G401 (cell line): ENCODE measurements around the gene CTDSPL. TPM values are rescaled to one million over a fixed set of nuclear protein-coding genes. Genes with fewer than 3 reads are reported as not detected.

Experiments
- DNase-seq: peaks from one replicate; pipeline ENCODE4 v3.0.0-alpha.2; 2015; ENCODE audit warnings: low spot score
- in situ Hi-C: cut with HindIII; loops from 2 replicates; pipeline ENCODE4 v1.10.0; 2016; ENCODE audit warnings: low sequenced_read_pairs, mixed read lengths
- total RNA-seq: library from RNA; depleted of rRNA; stranded (reverse); fragments of >200 nt; shearing (Covaris generic); gene quantifications from 2 replicates; pipeline ENCODE4 v1.2.3, GENCODE V29; 2014

Gene CTDSPL
- total RNA-seq, 1 experiment from 2014 or later: 77.9 TPM

DNA sequence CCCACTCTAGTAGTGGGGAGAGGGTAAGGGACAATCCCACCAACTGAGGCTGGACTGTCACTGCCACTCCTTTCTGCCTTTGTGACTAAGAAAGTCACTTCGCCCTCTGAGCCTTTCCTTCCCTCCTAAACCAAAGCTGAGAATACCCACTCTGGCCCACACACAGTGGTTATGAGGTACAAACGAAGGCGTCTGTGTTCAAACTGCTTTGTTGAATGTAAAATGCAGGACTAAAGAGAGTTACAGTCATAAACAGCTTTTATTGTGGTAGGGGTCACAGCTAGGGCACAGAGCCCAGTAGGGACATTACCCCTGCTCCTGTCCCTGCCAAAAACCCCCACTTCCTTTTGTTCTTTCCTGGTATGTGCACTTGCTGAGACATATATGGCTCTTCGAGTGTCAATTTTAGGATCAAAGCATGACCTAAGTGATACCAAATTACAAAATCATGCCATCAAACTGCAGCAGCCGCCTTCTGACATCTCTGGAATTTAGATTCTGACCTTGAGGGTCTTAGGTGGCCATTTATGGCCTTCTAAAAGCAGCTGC, 45.1 kb downstream of the CTDSPL start:
- no peak for DNase-seq
- in situ Hi-C loops: no loop called here

DNA sequence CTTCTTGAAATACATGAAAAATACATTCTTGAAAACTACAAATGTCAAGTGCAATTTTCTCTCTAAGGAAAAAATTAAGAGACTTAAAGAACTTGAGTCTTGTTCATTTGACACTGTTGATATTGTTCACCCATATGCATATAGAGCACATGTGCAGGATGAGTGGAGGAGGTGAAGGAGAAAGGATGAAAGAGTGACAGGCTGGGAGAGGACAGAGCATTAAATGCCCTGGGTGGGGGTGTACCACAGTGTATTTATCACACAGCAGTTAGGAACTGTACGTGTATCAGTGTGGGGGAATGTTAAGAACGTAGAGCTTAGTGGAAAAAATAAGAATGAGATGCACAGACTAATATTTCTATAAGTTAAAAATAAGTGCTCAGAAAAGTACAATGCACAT, 45.7 kb downstream of the CTDSPL start:
- in situ Hi-C loops: no loop called here

DNA sequence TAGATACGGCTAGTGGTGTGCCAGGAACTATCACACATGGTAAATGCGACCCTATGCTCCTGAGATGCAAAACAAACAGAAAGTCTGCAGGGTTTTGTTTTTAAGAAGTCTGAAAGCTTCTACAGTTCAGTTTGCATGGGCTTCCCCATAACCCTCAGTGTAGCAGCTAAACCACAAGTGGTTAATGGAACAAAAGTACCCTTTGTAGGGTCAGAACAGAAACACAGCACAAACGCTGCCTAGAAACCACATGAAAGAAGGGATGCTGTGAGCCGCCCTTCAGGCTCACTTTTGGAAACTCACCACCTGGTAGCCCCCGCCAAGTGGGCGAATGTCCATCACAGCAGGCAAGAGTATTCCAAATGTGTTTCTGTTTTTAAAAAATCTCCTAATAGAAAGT, 46.2 kb downstream of the CTDSPL start:
- in situ Hi-C loops: no loop called here
- peak; percentile 90 for DNase-seq

More for the DNA sequence above, 45.7 kb downstream of the CTDSPL start:
- DNase-seq: no peak

DNA sequence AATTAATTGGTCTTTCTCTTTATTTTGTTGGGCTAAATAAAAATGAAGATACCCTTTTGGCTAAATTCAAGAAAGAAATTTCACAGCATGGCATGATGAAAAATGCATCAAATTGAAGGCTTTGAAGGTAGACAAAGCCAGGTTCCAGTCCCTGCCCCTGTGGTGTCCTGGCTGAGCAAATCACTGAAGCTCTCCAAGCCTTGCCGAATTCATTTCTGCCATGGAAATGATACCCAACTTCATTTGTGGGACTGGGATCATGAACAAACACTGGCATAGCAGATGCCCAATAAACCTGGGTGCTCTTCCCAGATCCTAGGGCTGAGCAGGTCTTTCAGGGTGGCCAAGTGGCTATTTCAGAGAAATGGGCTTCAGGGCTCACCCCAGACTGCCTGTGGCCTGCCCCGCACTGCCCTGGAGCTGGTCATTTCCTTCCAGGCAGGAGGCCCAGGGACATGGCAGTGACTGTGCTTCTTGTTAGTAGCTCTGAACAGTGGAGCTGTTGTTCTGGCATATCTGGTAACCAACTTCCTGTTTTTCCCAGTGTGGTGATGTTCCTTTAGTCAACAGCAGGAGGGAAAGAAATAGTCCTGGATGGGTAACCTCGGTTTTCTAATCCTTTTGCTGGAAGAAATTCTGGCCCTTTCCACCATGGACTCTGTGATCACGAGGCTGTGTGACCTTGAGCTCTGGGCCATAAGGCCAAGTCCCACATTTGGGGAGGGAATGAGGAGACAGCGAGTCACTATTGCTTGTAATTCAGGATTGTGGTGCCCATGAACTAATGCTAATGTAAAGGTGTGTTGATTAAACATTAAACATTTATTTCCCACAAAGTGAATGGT, 47.6 kb downstream of the CTDSPL start:
- DNase-seq: peak; percentile 73
- in situ Hi-C loops: no loop called here

DNA sequence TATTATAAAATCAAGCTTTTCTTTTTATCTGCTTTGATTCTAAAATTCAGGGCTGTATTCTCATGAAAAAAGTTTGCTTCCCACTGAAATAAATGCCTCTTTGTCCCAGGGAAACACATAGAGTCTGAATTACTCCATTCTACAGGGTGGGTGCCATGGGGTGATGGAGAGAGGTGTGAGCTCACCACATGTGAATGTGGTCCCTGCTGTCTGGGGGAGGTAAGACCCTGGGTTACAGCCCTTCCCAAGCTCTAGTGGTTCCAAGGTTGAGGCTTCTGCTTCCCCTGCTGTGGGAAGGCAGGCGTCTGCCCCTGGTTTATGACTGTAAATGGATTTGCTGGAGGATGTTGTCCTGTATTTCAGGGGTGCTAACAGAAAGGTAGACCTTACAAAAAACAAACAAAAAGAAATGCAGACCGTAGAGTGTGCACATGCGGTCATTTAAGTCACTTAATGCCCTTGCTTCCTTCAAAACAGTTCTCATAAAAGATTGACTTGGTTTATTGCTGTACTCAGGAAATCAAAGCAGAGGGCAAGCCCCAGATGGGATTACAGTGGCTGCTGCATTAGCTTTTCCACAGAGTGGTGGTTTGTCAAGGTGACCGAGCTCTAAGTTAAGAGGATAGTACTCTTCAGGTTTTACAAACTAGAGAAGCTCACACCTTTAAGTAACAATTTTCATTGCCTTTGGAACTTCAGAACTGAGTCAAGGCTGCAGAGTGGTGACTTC, 49.2 kb downstream of the CTDSPL start:
- in situ Hi-C loops: no loop called here
- no peak for DNase-seq

DNA sequence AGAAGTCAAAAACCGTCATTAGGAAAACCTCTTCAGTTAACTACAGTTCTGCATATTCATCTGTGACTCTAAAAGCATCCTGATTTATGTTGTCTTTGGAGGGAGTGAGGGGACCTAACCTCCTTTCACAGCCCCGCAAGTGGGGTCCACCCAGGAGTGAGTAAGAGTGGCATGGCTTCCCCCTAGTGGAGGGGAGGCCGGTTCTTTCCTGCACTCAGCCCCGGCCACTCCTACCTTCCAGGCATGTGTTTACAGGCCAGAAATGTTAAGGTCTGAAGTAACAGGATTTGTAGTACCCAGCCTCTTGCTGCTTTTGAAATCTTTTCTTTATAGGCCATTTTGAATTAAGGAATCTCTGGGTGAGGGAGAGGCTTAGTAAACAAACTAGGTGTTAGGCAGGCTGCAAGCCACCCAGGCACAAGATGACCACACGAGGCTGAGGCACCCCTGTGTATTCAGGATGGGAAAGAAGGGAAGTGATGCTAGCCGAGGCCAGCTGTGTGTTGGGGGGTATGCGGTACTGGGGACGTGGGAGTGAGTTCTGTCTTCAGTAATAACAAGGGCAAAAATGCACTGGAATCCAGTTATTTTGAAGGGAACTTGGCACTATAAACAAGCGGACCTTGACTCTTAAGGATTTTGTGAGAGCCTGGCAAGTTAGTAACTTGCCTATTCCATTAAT, 50.5 kb downstream of the CTDSPL start:
- no peak for DNase-seq
- in situ Hi-C loops: no loop called here

DNA sequence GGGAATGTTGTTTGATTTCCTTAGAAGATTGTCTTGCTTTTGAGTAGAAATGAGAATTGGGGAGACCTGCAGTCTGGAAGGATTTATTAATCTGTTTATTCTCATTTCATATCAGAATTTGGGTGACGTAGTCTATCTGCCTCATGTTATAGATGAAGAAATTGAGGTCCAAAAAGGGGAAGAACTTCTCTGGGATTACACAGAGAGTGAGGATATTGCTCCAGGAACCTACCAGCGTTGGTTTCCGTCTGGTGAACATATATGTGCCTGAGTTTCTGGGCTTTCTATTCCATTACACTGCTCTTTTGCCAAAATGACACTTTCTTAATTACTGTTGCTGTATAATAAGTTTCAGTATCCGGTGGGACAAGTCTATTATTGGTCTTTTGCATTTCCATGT, 51.8 kb downstream of the CTDSPL start:
- DNase-seq: no peak
- in situ Hi-C loops: no loop called here

DNA sequence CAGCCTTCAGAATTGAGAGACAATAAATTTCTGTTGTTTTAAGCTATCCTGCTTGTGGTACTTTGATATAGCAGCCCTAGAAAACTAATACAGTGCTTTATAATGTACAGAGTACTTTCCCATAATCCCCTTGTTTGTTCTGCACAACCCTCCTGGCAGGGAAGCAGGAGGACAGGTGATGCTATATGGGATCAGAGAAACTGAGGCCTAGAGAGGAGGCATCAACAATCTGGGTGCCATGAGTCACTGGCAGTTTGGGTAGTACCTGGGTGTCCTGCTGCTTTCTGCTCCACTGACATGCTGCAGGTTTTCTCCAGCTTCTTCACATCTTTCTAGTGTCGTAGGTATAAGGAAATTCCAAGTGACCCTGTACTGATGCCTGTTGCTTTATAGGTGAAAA, 55.0 kb downstream of the CTDSPL start:
- no peak for DNase-seq
- in situ Hi-C loops: no loop called here

DNA sequence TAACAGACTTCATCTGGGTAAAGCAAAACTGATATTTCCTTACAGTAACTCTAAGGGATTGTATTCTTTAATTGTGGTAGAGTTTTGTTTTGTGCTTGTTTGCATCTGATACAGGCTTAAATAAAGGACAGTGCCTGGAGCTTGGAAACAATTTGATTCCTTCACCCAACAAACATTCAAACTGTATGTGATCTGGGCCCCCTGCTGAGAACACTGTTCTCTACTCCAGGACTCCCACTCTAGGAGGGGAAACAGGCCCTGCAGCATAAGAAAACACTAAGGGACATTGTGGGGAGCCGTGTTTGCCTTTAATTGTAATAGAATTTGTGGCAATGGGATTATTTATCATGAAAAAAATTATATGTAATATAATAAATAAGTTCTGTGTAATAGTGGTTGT, 56.9 kb downstream of the CTDSPL start:
- DNase-seq: no peak

DNA sequence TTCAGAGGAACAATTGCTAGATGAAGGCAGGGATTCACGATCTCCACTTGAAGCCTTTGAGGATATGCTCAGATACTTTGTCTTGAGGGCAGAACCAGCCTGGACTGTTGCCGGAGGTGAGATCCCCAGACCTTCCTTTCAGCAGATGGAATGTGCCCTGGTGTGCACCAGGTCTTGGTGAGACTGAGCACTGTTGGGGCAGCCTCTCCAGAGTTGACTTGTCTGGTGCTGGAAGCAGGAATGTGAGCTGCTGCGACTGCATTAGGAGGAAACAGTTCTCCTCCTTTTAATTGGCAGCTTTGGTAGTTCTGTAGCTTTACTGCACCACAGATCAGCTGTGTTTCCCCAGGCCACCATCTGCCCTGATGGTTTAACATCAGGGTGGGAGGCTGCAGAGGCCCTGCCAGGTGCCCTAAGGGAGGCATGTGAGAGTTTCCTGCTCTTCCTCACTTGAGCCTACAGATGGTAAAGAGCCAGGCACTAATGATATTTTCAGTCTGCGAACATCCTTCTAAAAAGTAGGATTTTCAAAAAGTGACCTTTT, 58.5 kb downstream of the CTDSPL start:
- in situ Hi-C loops: no loop called here
- no peak for DNase-seq

More for the DNA sequence above, 56.9 kb downstream of the CTDSPL start:
- in situ Hi-C loops: no loop called here

DNA sequence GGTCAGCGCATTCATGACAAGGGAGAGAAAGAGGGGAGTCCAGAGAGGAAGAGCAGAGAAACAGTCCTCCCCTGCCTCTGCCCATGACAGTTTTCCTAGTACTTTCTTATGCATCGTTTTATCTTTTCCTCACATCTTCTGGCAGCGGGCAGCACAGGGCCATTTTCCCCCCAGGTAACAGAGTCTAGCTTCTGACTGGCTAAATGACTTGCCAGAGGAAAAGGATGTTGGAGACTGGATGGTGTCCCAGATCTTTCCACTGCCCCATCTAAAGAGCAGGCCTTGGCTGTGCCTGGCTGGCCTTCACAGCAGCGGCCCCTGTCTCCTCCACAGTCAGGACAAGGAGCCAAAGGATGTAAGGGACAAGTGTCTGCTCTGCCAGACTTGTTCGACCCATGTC, 59.3 kb downstream of the CTDSPL start:
- in situ Hi-C loops: no loop called here
- DNase-seq: no peak

DNA sequence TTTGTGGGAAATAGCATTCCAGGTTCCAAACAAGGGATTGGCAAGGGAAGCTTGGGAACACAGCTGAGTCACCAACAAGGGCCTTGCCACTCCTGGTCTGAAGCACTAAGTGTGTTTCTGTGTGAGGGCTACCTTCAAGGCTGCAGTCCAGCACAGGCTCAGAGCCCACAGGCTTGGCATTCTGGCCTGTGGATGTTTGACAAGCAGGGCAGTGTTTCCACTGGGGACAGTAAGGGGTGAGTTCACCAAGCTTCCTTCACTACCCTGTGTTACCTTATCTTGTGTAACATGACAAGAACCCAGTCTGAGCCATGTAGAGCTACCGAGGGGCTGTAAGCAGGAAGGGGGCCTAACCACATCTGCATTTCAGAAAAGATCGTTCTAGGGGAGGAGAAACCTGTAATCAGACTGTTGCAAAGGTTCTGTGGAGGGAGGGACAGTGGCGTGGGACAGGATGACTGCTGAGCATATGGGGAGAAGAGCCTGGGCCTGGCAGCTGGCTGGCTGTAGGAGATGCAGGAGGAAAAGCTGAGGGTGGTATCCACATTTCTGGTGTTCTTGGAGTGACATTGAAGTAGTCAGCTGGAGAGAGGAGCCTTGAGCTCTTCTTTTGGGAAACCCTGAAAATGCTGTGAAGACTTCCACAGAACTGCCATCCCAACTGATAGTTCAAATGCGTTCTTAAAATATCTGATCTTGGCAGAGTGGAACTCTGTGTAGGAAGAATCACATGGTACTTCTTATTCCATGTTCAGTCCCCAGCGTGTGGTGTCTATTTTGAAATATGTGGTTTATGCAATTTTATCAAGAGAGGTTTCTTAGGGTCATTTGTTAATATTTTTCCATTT, 61.3 kb downstream of the CTDSPL start:
- in situ Hi-C loops: no loop called here
- peak; percentile 73 for DNase-seq

DNA sequence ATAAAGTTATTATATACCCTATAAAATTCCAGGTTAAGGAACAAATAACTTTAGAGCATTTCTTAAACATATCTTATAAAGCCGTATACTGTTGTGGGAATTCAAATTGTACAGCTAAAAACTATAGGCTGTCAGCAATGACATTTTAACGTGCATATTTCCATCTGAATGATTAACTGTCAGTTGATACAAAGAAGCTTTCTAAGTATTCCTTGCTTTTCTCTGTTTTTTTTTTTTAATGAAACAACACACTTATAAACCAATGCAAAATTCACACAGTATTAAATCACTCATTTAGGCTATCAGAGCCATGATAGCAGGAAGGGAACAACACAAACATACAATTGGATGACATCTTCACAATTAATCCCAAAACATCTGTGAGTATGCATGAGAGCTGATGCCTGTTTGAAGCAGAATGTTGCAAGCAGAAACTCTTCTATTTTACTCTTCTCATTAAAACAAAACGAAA, 61.9 kb downstream of the CTDSPL start:
- in situ Hi-C loops: no loop called here
- no peak for DNase-seq

DNA sequence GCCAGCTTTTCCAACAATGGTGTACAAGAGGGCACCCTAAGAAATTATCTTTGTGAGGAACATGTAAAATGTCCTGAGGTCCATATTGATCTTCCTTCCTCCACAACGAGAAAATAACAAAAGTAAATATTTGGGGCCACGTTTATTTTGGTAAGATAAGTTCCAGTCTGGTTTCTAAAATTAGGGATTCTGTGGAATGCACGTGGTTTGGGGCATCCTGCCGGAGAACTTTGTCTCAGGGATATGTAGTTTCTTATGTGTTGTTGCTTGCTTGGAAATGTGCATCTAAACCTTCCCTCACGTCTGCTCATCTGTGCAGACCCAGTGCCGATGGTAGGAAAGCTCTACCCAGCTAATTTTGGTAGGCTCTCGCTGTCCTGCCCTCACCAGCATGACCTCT, 62.8 kb downstream of the CTDSPL start:
- no peak for DNase-seq
- in situ Hi-C loops: no loop called here

DNA sequence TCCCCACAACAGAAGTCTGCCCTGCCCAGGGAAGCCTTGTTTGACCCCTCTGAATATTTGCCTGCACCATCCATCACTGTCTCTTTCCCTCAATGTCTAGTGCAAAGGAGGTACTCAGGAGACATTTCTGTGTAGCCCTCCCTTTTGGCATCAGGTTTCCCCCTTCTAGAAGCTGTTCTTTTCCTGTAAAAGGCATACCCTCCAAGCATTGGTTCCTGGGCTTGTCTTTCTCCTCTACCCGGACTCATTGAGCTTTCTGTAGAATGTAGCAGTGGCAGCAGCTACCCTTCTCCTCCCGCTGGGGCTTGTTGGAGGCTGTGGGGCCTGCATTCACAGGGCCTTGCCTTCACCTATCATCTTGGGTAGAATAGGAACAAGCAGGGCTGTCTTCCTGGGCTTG, 63.5 kb downstream of the CTDSPL start:
- in situ Hi-C loops: no loop called here
- no peak for DNase-seq

DNA sequence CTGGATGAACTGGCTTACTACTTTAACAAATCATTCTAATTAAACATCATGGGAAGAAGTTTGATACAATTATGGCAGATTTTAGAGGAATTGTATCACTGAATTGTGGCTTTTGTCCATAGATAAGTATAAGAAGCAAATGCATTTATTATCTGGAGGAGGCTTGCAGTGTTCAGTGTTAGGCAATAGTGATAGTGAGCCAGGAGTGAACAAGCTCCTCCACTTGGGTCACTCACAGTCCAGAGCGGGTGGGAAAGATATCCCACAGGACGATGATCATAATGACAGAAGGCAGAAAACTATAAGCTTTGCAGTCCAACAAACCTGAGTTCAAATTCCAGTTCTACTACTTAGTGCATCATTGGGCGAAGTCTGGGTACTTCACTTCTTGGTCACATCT, 64.9 kb downstream of the CTDSPL start:
- in situ Hi-C loops: no loop called here
- no peak for DNase-seq

DNA sequence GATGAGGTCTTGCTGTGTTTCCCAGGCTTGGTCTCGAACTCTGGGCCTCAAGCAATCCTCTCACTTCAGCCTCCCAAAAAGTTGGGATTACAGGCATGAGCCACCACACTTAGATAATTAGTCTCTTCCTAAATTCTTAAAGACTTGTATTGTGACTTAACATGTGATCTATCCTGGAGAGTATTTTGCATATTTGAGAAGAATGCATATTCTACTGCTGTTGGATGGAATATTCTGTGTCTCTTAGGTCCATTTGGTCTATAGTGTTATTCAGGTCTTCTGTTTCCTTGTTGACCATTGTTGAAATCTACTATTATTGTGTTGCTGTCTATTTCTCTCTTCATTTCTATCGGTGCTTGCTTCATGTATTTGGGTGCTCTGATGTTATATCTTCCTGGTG, 68.8 kb downstream of the CTDSPL start:
- DNase-seq: no peak
- in situ Hi-C loops: no loop called here

DNA sequence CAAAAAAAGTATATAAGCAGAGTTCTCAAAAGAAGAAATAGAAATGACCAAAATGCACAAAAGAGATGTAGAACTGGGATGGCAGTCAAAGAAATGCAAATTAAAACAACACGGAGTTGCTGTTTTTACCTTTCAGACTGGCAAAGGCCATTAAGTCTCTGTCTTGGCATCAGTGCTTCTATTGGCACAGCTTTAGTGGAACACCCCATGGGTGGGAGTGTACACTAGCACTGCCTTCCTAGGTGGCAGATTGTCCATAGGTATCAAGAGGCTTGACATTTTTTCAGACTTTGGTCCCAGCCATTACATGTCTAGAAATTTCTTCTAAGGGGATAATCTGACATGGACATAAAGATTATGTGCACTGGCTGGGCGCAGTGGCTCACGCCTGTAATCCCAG, 70.8 kb downstream of the CTDSPL start:
- in situ Hi-C loops: no loop called here
- peak; percentile 74 for DNase-seq
